GM12878 (cell line): ENCODE results near the gene MAP4. TPM values are rescaled to one million over a fixed set of nuclear protein-coding genes. Genes with fewer than 3 reads are reported as not detected.

Experiments
- ATAC-seq: fragments of 200-7000 bp; cut with Tn5 transposase; 3 replicates; pipeline ENCODE4 v1.9.1; 2020; ENCODE audit warnings: mild to moderate bottlenecking, moderate library complexity
- BruUV-seq: library from RNA; stranded (reverse); fragments of 400-500 nt; replicated peaks from 2 replicates; lab custom pipeline; 2021; lab: Mats Ljungman, UMichigan
- CTCF ChIA-PET: fragments of 300-600 bp; sonication (Branson Sonifier 250); formaldehyde crosslinking; extraction: SDS; loops from one replicate; lab custom pipeline; 2021; ENCODE audit warnings: inconsistent platforms; lab: Yijun Ruan, JAX
- POLR2A ChIA-PET: fragments of 350-600 bp; formaldehyde crosslinking; extraction: SDS; loops from one replicate; lab custom pipeline; 2021; ENCODE audit warnings: inconsistent platforms; lab: Charles Lee
- RAD21 ChIA-PET: fragments of 300-600 bp; sonication (Branson Sonifier 250); formaldehyde crosslinking; loops from one replicate; lab custom pipeline; 2023; ENCODE audit warnings: antibody characterized with exemption; ENCODE audit not compliant: unreplicated experiment; lab: Charles Lee
- SMC1A ChIA-PET: fragments of 300-600 bp; sonication (Branson Sonifier 250); formaldehyde crosslinking; loops from one replicate; lab custom pipeline; 2023; ENCODE audit not compliant: unreplicated experiment, uncharacterized antibody; lab: Charles Lee
- DNase-seq: peaks from one replicate; pipeline ENCODE4 v3.0.0-alpha.2; 2011; ENCODE audit warnings: low read depth, low spot score
- FAIRE-seq: peaks from 3 replicates; lab custom pipeline; 2011; peaks lifted over from hg19 to GRCh38; lab: Jason Lieb, UNC
- H2AFZ ChIP-seq: 2 replicates; pipeline ENCODE4 v1.6.0; 2011; ENCODE audit warnings: low read depth, low read length, control low read depth; ENCODE audit not compliant: control insufficient read depth
- H3K27ac ChIP-seq: 2 replicates; pipeline ENCODE4 v1.5.1; 2011; ENCODE audit warnings: control low read depth; ENCODE audit not compliant: control insufficient read depth, insufficient read depth
- H3K27me3 ChIP-seq, 2 experiments: replicated peaks in 1 of 2; 2 replicates each; pipeline versions ENCODE4 v1.6.0 to v1.6.1; 2011; ENCODE audit warnings: low read length in 1 of 2; ENCODE audit not compliant: control insufficient read depth in 2 of 2, insufficient read depth in 2 of 2
- H3K36me3 ChIP-seq, 2 experiments: 2 replicates each; pipeline ENCODE4 v1.5.1; 2011; ENCODE audit warnings: low read length in 1 of 2; ENCODE audit not compliant: control insufficient read depth in 2 of 2, insufficient read depth in 2 of 2
- H3K4me1 ChIP-seq: 2 replicates; pipeline ENCODE4 v1.6.1; 2011; ENCODE audit warnings: mild to moderate bottlenecking, low read length, moderate library complexity, mixed read lengths; ENCODE audit not compliant: control insufficient read depth, insufficient read depth
- H3K4me2 ChIP-seq: 2 replicates; pipeline ENCODE4 v1.6.0; 2011; ENCODE audit warnings: control low read depth; ENCODE audit not compliant: control insufficient read depth, insufficient read depth
- H3K4me3 ChIP-seq: fragments of 200-600 bp; sonication (generic); 2 replicates; pipeline ENCODE4 v1.5.1; 2016
- H3K79me2 ChIP-seq: 2 replicates; pipeline ENCODE4 v1.6.0; 2011; ENCODE audit warnings: low read length; ENCODE audit not compliant: control insufficient read depth, insufficient read depth
- H3K9ac ChIP-seq: 2 replicates; pipeline ENCODE4 v1.8.0; 2011; ENCODE audit warnings: low read length, control low read depth, mixed read lengths; ENCODE audit not compliant: control insufficient read depth, insufficient read depth
- H3K9me3 ChIP-seq: replicated peaks from 3 replicates; pipeline ENCODE4 v1.5.1; 2011; ENCODE audit warnings: mild to moderate bottlenecking, low read length; ENCODE audit not compliant: control insufficient read depth, insufficient read depth
- H4K20me1 ChIP-seq: 2 replicates; pipeline ENCODE4 v1.6.0; 2011; ENCODE audit not compliant: control insufficient read depth, insufficient read depth
- CHD4 ChIP-seq: fragments of 200-600 bp; sonication (generic); IDR thresholded peaks from 2 replicates; pipeline ENCODE4 v1.6.1; 2016; ENCODE audit warnings: mild to moderate bottlenecking
- DPF2 ChIP-seq: fragments of 450-650 bp; IDR thresholded peaks from 2 replicates; pipeline ENCODE4 v1.6.1; 2017; ENCODE audit warnings: mild to moderate bottlenecking
- EGR1 ChIP-seq, 2 experiments: IDR thresholded peaks; 1 replicate in 1 of 2; 2 replicates in 1 of 2; pipeline ENCODE4 v1.6.1; 2011 to 2012; ENCODE audit warnings: low read depth in 2 of 2, low read length in 2 of 2, borderline replicate concordance in 1 of 2, mild to moderate bottlenecking in 1 of 2, moderate library complexity in 1 of 2
- GATAD2B ChIP-seq: fragments of 450-650 bp; conservative IDR thresholded peaks from 2 replicates; pipeline ENCODE4 v1.6.1; 2017; ENCODE audit warnings: low read depth, mild to moderate bottlenecking, moderate library complexity
- IRF4 ChIP-seq: IDR thresholded peaks from 2 replicates; pipeline ENCODE4 v1.6.1; 2011; ENCODE audit warnings: low read depth, low read length
- MEF2A ChIP-seq: IDR thresholded peaks from 2 replicates; pipeline ENCODE4 v1.6.1; 2011; ENCODE audit warnings: low read depth, mild to moderate bottlenecking, low read length, moderate library complexity; ENCODE audit not compliant: insufficient read depth
- MEF2B ChIP-seq: fragments of 450-650 bp; IDR thresholded peaks from 2 replicates; pipeline ENCODE4 v1.6.1; 2018; ENCODE audit warnings: mild to moderate bottlenecking, moderate library complexity; ENCODE audit not compliant: partially characterized antibody, poor library complexity, severe bottlenecking
- NFIC ChIP-seq: IDR thresholded peaks from 2 replicates; pipeline ENCODE4 v1.6.1; 2012; ENCODE audit warnings: low read depth, mild to moderate bottlenecking, inconsistent platforms, low read length, moderate library complexity
- REST ChIP-seq: IDR thresholded peaks from 2 replicates; pipeline ENCODE4 v1.6.1; 2012; ENCODE audit warnings: mild to moderate bottlenecking, low read depth, low read length
- SUZ12 ChIP-seq: fragments of 200-600 bp; sonication (generic); IDR thresholded peaks from one replicate; pipeline ENCODE4 v1.6.1; 2018; ENCODE audit warnings: antibody characterized with exemption, mild to moderate bottlenecking; ENCODE audit not compliant: unreplicated experiment
- ZNF384 ChIP-seq: IDR thresholded peaks from 2 replicates; pipeline ENCODE4 v1.6.1; 2012; ENCODE audit warnings: low read depth, mild to moderate bottlenecking, low read length, improper control_type of control experiment, borderline replicate concordance
- WGBS: methylation state at CpG from one replicate; pipeline ENCODE4 v1.1.6; 2016; ENCODE audit warnings: low lambda C conversion rate; ENCODE audit not compliant: insufficient replicate concordance, insufficient coverage; ENCODE audit errors: missing lambda C conversion rate; 5-methylcytosine and 5-hydroxymethylcytosine counted together
- in situ Hi-C: fragments of 300-500 bp; cut with MboI; formaldehyde crosslinking; loops from 9 replicates; pipeline ENCODE4 v1.14.3; 2018; ENCODE audit warnings: mixed read lengths
- intact Hi-C: fragments of 100-400 bp; cut with micrococcal nuclease; formaldehyde crosslinking; loops from one replicate; pipeline ENCODE4 v1.14.2; 2022; ENCODE audit not compliant: unreplicated experiment
- polyA plus RNA-seq, 11 experiments: library from polyadenylated mRNA; depleted of rRNA in 4 of 11; unstranded in 6 of 11; stranded (reverse) in 5 of 11; fragments of >200 nt; fragmentation: Nextera tagmentation in 4 of 11; fragmentation: Illumina TruSeq in 1 of 11; extraction: Ambion mirVana in 4 of 11; extraction: Trizol in 1 of 11; gene quantifications; 1 replicate in 1 of 11; 2 replicates in 10 of 11; pipeline versions ENCODE4 v1.2.1 to v1.2.3, GENCODE V29; 2011 to 2016; ENCODE audit warnings: inconsistent platforms in 2 of 11, missing spikeins in 2 of 11, low read depth in 1 of 11
- total RNA-seq, 4 experiments: library from RNA; depleted of rRNA in 3 of 4; stranded (reverse); fragments of >200 nt in 3 of 4; fragmentation: Illumina TruSeq in 1 of 4; extraction: Trizol in 1 of 4; gene quantifications; 2 replicates each; pipeline versions ENCODE4 v1.2.1 to v1.2.3, GENCODE V29; 2013 to 2021
- TF ChIP-seq, protein P1 (sequence below): fragments of 450-650 bp; IDR thresholded peaks from 2 replicates; pipeline ENCODE4 v1.6.1; 2014; ENCODE audit warnings: mild to moderate bottlenecking

Gene MAP4
- total and polyA plus RNA-seq, 10 of the 15 experiments (the other 5 are each of a cell fraction or from before 2014, with no cell fraction given) = 22.2 to 145 (median 47.2) TPM

DNA sequence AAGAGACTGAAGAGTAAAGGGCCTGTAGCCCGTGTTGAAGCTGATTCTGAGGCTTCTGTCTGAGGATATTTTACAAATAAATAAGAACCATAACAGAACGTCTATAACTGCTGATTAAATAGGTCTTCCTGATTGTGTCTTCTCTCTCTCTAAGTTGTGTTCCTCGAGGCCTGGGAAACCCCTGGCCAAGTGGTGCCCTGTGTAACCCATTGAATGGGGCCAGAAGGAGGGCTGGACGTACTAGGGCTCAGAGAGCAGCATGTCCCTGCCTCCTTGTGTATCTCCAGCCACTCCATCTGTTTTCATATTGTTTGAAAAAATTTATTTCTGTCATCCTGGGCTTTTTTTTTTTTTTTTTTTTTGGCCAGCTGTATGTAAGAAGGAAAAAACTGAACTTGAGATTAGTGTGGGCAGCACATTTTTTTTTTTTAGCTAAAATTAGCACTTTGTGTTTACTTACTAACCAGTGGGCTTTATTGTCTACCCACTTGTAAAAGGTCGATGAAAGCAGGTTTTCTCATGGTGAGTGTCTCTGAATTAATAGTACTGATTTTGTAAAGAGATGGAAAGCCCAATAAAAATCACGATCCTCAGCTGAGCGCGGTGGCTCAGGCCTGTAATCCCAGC lies 202.6 kb downstream of the MAP4 start:
- Histone ChIP-seq H3K4me2 (no peak overlapping the region), H3K4me3 (no peak overlapping the region), H3K27ac (no peak overlapping the region), H3K9ac (no peak overlapping the region), H3K9me3 (no peaks in the 10 kb centered on the region), H3K79me2 (no peaks in the 10 kb centered on the region), H3K27me3 (no peaks in the 10 kb centered on the region), H3K36me3 (peaks cover 6 to 10% of the 10 kb centered on the region in 2 experiments; a peak in 3 of 4 replicates), H2AFZ (no peak overlapping the region), H3K4me1 (no peaks in the 10 kb centered on the region), H4K20me1 (no peaks in the 10 kb centered on the region)
- 73% methylated on average over 8 of the region's 8 CpGs for WGBS
- ATAC-seq = peak; percentile 50; the same call in 2 of the 3 replicates
- DNase-seq = no peak
- SMC1A ChIA-PET = interaction anchor here (0.7 to 1.2 kb wide), 3 partner anchors 11 to 86 kb away, joined by 3 read pairs; no protein-coding TSS in a partner anchor
- CTCF ChIA-PET = interaction anchor here (0.6 to 5.3 kb wide), 3 partner anchors 11 to 244 kb away, joined by 3 to 42 read pairs (median 4); no protein-coding TSS in a partner anchor
- no TSS peak for BruUV-seq
- no peak for TF ChIP-seq EGR1 (IDR thresholded peaks at IDR 0.05; ENCODE audit: borderline replicate concordance in 1 of 2, low read depth in 2 of 2, low read length in 2 of 2)
- TF ChIP-seq DPF2 = no peak
- TF ChIP-seq CHD4 = no peak
- TF ChIP-seq, protein P1, sequence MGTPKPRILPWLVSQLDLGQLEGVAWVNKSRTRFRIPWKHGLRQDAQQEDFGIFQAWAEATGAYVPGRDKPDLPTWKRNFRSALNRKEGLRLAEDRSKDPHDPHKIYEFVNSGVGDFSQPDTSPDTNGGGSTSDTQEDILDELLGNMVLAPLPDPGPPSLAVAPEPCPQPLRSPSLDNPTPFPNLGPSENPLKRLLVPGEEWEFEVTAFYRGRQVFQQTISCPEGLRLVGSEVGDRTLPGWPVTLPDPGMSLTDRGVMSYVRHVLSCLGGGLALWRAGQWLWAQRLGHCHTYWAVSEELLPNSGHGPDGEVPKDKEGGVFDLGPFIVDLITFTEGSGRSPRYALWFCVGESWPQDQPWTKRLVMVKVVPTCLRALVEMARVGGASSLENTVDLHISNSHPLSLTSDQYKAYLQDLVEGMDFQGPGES = no peak
- no peak for TF ChIP-seq GATAD2B
- TF ChIP-seq ZNF384 = peak; percentile 62; the same call in 1 of the 2 replicates
- no peak for TF ChIP-seq REST
- no peak for TF ChIP-seq SUZ12
- TF ChIP-seq MEF2B = peak; percentile 27
- no peak for TF ChIP-seq NFIC
- TF ChIP-seq MEF2A = peak; percentile 73; the same call in 1 of the 2 replicates
- no peak for TF ChIP-seq IRF4
- no peak for FAIRE-seq
- in situ Hi-C loops = no loop called here
- POLR2A ChIA-PET = interaction anchor here (1.3 kb wide), 1 partner anchor 11 kb away, joined by 5 read pairs; no protein-coding TSS in a partner anchor
- intact Hi-C loops = no loop called here
- RAD21 ChIA-PET = interaction anchor here (0.7 kb wide), 1 partner anchor 332 kb away, joined by 3 read pairs; no protein-coding TSS in a partner anchor
